ENCODE measurements around the gene TENT5A.
"Not testable (repeated sequence)": the region's sequence is repeated elsewhere in the genome, so short reads cannot be mapped to it uniquely, and the experiment has no call there.

Gene TENT5A

GRCh38 chr6:81752084-81752920 lies at the start of gene TENT5A:
TSS of gene TENT5A (minus strand) at chr6:81752681. CDS start at chr6:81752141, 540 bp downstream.
- peak; percentile 93 for DNase-seq (ENCODE audit: low read depth)

DNA sequence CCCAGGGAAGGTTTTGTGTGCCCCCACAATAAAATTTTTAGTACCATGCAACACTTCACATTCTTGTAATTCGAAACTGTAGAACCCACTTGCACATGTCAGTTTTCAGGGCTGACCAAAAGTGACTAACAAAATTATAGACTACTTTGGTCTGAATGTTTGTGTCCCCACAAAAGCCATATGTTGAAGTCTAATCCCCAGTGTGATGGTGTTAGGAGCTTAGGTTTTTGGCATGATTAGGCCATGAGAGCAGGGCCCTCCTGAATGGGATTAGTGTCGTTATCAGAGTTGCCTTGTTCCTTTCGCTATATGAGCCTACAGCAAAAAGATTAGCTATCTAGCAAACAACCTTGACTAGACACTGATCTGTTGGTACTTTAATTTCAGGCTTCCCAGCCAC lies 49.0 kb upstream of the TENT5A start:
- DNase-seq (ENCODE audit: low read depth) = no peak

DNA sequence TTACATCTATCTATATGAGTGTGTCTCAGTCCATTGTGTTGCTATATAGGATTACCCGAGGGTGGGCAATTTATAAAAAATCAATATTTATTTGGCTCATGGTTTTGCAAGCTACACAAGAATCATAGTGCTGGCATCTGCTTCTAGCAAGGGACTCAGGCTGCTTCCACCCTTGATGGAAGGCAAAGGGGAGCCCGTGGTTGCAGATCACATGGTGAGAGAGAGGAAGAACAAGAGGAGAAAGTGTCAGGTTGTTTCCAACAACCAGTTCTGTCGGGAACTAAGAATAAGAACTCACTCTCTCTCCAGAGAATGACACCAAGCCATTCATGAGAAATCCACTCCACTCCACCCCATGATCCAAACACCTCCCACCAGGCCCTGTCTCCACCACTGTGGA lies 48.2 kb upstream of the TENT5A start:
- DNase-seq (ENCODE audit: low read depth) = no peak

DNA sequence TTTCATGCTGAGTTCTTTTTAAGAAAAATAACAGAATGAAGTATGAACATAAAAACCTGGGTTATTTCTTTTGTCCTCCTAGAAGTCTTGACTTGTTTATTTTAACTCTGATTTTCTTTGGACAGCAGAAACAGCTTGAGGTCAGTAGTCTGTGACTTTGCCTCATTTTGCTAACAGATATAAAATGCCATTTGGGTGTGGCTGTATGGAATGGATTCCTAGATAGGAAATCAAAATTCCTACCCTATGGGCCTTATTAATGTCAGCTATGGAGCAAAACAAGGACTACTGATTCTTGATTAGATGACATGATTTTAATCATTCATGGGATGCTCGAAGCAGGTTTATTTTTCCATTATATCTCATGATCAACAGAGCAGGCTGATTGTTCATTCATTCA lies 46.8 kb upstream of the TENT5A start:
- DNase-seq (ENCODE audit: low read depth) = no peak

DNA sequence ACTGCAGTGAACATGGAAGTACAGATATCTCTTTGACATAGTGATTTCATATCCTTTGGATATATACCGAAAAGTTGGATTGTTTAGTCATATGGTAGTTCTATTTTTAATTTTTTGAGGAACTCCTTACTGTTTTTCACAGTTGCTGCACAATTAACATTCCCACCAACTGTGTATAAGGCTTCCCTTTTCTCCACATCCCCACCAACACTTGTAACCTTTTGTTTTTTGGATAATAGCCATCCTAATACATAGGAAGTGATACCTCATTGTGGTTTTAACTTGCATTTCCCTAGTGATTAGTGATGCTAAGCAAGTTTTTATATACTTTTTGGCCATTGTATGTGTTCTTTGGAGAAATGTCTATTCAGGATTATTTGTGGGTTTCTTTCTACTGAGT lies 45.1 kb upstream of the TENT5A start:
- no peak for DNase-seq (ENCODE audit: low read depth)

- DNase-seq (ENCODE audit: low read depth) = no peak
Observed at GRCh38 chr6:81795890-81796289, 43.4 kb upstream of the TENT5A start.

DNA sequence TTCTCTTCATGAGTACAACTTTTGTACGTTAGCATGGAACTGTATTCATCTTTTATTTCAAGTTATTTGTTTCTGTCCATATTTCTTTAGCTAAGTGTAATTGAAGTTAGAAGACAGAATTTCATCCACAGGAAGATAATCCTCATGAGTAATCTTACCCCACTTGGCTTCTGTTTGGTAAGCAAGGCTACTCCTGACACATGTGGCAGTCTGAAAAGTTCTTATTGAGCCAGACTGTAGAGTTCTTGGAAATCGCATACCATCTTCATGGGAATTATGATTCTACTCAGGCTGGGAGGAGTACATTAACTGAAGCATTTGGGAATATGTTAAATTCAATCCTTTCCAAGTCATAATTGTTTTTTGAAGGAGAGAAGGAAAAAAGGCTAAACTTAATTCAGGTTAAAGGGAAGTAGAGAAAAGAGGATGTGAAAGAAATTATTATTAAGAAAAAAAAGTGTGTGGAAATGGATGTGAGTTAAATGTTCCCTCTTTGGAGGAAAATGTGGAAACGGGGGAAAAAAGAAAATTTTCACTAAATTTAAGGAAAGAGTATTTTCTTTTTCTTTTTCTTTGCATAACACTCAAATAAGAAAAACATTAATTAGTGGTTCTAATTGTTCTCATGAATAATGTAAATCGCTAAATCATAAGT lies 41.5 kb upstream of the TENT5A start:
- peak; percentile 21 for DNase-seq (ENCODE audit: low read depth)

- peak; percentile 56 for DNase-seq (ENCODE audit: low read depth)
Observed at GRCh38 chr6:81792826-81793225, 40.3 kb upstream of the TENT5A start.

DNA sequence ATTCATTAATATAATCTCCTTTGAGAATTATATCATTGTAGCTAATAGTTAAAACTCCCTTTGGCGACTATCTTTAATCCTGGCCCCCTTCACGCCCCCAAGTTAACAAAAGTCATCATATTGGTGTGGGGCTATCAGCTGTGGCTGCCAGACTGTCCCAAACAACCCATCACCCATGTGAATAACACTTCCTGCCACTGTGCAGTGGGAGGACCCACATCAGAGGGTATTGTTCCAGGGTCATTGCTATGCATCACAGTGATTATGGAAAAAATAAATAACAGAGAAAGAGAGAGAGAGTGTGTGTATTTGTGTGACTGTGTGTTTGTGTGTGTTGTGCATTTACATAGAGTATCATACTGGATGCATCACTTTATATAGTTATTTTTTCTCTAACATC lies 39.3 kb upstream of the TENT5A start:
- no peak for DNase-seq (ENCODE audit: low read depth)

GRCh38 chr6:81790034-81790433 lies 37.6 kb upstream of the TENT5A start:
- DNase-seq (ENCODE audit: low read depth) = no peak

- no peak for DNase-seq (ENCODE audit: low read depth)
Observed at GRCh38 chr6:81789291-81789690, 36.8 kb upstream of the TENT5A start.

DNA sequence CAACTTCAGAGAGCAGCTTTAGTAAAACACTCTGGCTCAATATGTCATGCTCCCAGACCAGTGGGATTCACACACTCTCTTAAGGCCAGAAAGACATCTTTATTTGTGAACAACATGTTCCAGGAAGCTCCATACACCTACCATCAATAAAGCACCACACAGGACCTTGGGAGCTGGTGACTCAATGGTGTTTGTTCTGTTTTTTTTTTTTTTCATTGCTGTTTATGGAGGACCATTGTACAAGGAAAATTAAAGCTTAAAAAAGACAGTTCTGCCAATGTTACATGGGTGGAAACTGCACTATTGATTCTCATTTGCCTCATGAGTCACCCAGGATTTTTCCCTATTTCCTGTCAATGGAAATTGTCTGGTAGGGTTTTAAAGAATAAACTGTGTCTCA lies 36.3 kb upstream of the TENT5A start:
- peak; percentile 8 for DNase-seq (ENCODE audit: low read depth)

- DNase-seq (ENCODE audit: low read depth) = peak; percentile 27
Observed at GRCh38 chr6:81787313-81788068, 35.0 kb upstream of the TENT5A start.

GRCh38 chr6:81786150-81786549 lies 33.7 kb upstream of the TENT5A start:
- DNase-seq (ENCODE audit: low read depth) = no peak

- DNase-seq (ENCODE audit: low read depth) = no peak
Observed at GRCh38 chr6:81785377-81785776, 32.9 kb upstream of the TENT5A start.

DNA sequence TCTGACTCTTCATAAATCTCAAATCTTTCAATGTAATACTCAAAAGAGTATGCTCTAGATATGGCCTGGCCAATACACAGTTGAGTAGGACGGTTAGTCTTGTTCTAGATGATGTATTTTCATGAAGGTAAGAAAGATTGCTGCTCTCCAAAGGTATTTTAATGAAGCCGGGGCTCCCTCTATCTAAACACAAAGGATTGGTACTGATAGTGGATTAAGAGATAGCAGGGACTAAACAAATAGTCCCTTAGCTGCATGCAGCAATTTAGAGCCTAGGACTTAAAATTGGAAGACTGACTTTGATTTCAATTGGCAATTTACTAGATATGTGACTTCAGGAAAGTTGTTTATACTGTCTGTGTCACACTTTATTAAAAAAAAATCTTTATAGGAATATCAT lies 31.4 kb upstream of the TENT5A start:
- DNase-seq (ENCODE audit: low read depth) = no peak

- no peak for DNase-seq (ENCODE audit: low read depth)
Observed at GRCh38 chr6:81781624-81782023, 29.1 kb upstream of the TENT5A start.

DNA sequence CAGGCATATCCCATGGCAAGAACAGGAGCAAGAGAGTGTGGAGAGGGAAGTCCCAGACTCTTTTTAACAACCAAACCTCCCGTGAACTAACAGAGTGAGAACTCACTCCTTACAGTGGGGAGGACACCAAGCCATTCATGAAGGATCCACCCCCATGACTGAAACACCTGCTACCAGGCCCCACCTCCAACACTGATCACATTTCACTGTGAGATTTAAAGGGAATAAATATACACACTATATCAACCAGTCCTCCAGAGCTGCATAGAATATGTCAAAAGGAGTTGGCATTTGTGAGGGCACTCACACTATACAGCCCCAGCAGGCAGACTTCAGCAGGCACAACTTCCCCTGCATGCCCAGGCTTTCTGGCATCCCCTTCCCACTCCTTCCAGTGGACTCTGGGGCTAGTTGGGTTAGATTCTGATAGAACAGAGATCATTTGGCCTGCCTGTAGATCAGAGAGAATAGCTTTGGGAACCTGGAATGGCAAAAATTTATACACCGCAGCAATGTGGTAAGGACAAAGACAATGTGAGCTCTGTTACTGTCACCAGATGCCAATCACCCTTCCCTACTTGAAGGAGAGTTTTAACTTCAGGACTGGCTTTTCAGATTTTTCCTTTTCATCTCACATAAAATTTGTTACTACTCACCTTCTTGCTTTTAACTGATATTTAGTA lies 25.2 kb upstream of the TENT5A start:
- DNase-seq (ENCODE audit: low read depth) = no peak

DNA sequence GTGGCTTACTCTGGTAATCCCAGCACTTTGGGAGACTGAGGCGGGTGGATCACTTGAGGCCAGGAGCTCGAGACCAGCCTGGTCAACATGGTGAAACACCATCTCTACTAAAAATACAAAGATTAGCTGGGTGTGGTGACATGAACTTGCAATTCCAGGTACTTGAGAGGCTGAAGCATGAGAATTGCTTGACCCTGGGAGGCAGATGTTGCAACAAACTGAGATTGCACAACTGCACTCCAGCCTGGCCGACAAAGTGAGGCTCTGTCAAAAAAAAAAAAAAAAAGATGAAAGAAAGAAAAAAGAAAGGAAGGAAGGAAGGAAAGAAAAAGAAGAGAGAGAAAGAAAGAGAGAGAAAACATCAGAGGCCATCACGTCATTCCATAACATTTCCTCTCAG lies 23.7 kb upstream of the TENT5A start:
- DNase-seq (ENCODE audit: low read depth) = not testable (repeated sequence)

DNA sequence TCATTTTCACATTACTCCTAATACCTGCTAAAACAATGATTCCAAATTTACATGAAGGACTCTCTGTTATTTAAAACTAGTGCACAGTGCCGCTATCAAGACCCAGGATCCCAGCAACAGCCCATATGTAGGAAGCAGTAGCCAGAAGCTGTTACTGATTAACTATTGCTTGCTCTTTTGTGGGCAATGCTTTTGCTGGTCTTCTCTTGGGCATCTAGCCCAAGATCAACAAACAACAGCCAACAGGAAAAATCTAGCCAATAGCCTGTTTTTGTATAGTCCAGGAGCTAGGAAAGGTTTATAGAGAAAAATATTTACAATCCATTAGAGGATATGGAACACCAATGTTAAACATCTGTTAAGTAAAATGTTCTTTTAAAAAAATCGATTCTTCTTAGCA lies 22.1 kb upstream of the TENT5A start:
- no peak for DNase-seq (ENCODE audit: low read depth)

GRCh38 chr6:81773887-81774286 lies 21.4 kb upstream of the TENT5A start:
- no peak for DNase-seq (ENCODE audit: low read depth)

GRCh38 chr6:81772741-81773140 lies 20.3 kb upstream of the TENT5A start:
- peak; percentile 88 for DNase-seq (ENCODE audit: low read depth)
